HG03139 (cell line): ENCODE results near the gene SMC6.
A peak's percentile ranks its signal among the peaks of the same experiment; 100 is the strongest.

Experiments used
- ATAC-seq: cut with Tn5 transposase; IDR thresholded peaks from one replicate; pipeline ENCODE4 v1.9.1; 2021; ENCODE audit not compliant: unreplicated experiment

SMC6 gene

GRCh38 chr2:17768894-17769293 lies 15.3 kb upstream of the SMC6 start:
- ATAC-seq: no peak

GRCh38 chr2:17765398-17765797 lies 11.8 kb upstream of the SMC6 start:
- ATAC-seq: no peak

GRCh38 chr2:17763641-17764333 lies 10.2 kb upstream of the SMC6 start:
- ATAC-seq: no peak

GRCh38 chr2:17762451-17762850 lies 8.8 kb upstream of the SMC6 start:
- ATAC-seq: no peak

DNA sequence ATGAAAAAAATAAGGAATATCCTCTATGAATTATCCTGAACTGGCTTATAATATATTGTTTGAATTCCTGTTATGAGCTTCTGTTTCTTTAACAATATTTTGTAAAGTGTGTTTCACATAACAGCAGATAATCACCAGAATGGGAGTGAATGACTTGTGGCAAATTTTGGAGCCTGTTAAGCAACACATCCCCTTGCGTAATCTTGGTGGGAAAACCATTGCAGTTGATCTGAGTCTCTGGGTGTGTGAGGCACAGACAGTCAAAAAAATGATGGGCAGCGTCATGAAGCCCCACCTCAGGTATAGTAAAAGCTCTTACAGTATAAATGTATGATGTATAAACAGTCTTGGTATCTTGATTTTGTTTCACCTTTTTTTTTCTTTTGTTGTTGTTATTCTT lies 6.2 kb upstream of the SMC6 start:
- no peak for ATAC-seq

GRCh38 chr2:17758118-17758517 lies 4.5 kb upstream of the SMC6 start:
- ATAC-seq: no peak

DNA sequence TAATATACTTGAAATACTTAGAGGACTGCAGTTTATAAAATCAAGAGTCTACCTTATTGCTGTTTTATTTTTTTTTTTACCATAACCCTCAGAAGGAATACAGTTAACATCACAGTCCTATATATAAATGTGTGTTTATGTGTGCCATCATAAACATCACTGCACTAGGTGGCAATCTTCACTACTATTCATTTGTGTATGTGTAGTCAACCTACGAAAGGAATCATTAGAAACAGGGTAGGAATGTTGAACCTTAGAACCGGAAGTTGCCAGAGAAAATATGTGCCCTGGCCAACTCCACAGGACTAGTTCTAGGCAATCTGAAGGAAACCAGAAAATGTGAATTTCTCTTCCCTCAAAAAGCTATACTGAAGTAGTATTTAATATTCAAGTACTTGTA lies 3.7 kb upstream of the SMC6 start:
- no peak for ATAC-seq

- ATAC-seq: no peak
These were observed 3.1 kb upstream of the SMC6 start for GRCh38 chr2:17756668-17757067.

GRCh38 chr2:17754773-17755425 lies 1.3 kb upstream of the SMC6 start:
- ATAC-seq: no peak

DNA sequence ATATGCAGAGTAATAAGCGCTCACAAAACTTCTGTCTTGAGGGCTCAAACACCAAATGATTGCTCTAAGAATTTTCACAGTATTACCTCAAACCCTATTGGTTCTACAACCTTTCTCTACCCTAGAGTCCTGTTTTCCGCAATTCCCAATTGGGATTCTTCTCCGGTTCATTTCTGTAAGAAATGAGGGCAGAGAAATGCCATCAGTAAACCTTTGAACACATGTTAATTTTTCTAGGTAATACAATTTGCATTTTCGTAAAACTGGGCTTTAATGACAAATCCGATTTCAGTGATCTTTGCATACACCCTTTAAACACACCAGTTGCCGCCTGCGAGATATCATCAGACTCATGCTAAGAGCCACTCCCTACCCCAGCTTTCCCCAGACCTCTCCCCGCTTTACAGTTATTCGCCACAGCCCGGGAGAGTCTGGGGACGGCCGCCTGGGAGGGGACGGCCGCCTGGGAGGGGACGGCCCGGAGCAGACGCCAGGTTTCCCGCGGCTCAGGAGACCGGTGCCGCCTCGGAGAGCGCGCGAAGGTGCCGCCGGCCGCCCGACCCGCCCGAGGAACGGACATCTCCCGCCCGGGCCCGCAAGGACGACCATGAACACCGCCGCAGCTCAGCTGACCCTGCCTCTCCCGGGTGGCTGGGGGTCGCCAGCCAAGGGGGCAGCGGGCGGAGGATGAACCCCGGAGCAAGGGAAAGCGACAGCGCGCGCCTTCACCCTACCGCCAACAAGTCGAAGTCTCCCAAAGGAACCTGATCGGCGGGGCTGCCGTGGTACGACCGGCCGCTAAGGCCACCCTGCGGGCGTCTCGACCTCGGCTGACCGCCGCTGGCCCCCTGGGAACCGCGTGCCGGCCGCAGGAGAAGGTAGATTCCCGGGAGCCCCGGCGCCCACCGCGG lies 463 bp downstream of the SMC6 start:
- peak; percentile 40 for ATAC-seq

- no peak for ATAC-seq
These were observed 1.4 kb downstream of the SMC6 start for GRCh38 chr2:17752246-17752645.

- peak; percentile 20 for ATAC-seq
These were observed 3.7 kb downstream of the SMC6 start for GRCh38 chr2:17749753-17750438.

GRCh38 chr2:17748745-17749144 lies 4.9 kb downstream of the SMC6 start:
- no peak for ATAC-seq

GRCh38 chr2:17747684-17748452 lies 5.7 kb downstream of the SMC6 start:
- no peak for ATAC-seq

- no peak for ATAC-seq
These were observed 13.4 kb downstream of the SMC6 start for GRCh38 chr2:17740203-17740602.

GRCh38 chr2:17736989-17737388 lies 16.6 kb downstream of the SMC6 start:
- no peak for ATAC-seq

GRCh38 chr2:17735864-17736263 lies 17.7 kb downstream of the SMC6 start:
- no peak for ATAC-seq

DNA sequence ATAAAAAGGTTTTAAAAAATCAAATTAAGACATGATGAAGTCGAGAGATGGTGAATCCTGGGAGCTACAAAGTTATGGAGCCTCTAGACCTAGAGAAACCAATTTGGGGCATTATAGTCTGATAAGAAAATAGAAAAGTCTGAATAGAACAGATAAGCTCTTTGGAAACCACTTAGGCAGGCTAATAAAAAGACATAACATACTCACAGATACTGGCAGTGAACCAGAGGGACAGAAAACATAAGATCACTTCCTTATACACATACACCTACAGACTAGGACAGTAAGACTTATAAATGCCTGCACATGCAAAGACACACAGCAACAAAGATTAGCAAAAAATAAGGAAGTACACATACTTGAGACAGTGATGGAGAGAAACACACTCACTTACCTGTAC lies 20.0 kb downstream of the SMC6 start:
- no peak for ATAC-seq

DNA sequence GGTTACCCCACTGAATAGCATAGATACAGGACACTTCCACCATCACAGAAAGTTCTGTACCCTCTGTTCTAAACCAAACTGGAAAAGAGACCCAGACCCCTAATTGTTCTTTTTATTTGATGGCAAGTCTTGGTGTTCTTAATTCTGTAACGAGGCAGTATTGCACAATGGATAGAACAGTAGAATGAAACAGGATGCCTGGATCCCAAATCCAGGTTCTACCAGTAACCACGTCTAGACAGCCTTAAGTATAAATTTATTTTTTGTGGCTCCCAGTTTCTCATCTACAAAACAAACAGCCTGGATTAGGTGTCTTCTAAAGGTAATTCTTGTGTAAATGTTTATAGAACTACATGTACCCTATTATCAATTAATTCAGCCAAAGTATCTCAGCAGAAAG lies 23.7 kb downstream of the SMC6 start:
- ATAC-seq: no peak

GRCh38 chr2:17728210-17728609 lies 25.4 kb downstream of the SMC6 start:
- ATAC-seq: no peak
